ENCODE data around the gene GPR171. TPM values are rescaled to one million over a fixed set of nuclear protein-coding genes. Genes with fewer than 3 reads are reported as not detected.
A peak's percentile ranks its signal among the peaks of the same experiment; 100 is the strongest.

The GPR171 gene
- total RNA-seq, 1 experiment from 2014 or later = 0.17 TPM

- ChIA-PET CTCF (no interaction called here), POLR2A (no interaction called here)
- peaks cover 17% of the 10 kb centered on the region for H3K4me1 Mint-ChIP-seq
- H3K27ac Mint-ChIP-seq = peak overlapping the region; percentile 9; the same call in 1 of the 2 replicates
- H3K36me3 Mint-ChIP-seq = peaks cover 27% of the 10 kb centered on the region
- H3K27me3 Mint-ChIP-seq (ENCODE audit: low read depth) = no peaks in the 10 kb centered on the region; the same call in 1 of the 2 replicates
- H3K9me3 Mint-ChIP-seq = peaks cover 21% of the 10 kb centered on the region
- no peak for DNase-seq (ENCODE audit: low spot score)
- peak; percentile 58 for ATAC-seq
- H3K4me3 Mint-ChIP-seq = no peak overlapping the region
- TF ChIP-seq FOXP1 (CRISPR knock-in tag; IDR thresholded peaks at IDR 0.05; ENCODE audit: borderline replicate concordance) (no peak), ZNF138 (CRISPR knock-in tag; conservative IDR thresholded peaks at IDR 0.05) (no peak), IRF2 (CRISPR knock-in tag; IDR thresholded peaks at IDR 0.05; ENCODE audit: borderline replicate concordance, low read depth) (no peak), SOX15 (CRISPR knock-in tag; IDR thresholded peaks at IDR 0.05) (no peak), ZNF512 (CRISPR knock-in tag; IDR thresholded peaks at IDR 0.05; ENCODE audit: borderline replicate concordance) (no peak), TP53 (CRISPR knock-in tag; IDR thresholded peaks at IDR 0.05) (no peak), ZNF396 (CRISPR knock-in tag; IDR thresholded peaks at IDR 0.05; ENCODE audit: borderline replicate concordance) (no peak)
- TF ChIP-seq, protein P1, sequence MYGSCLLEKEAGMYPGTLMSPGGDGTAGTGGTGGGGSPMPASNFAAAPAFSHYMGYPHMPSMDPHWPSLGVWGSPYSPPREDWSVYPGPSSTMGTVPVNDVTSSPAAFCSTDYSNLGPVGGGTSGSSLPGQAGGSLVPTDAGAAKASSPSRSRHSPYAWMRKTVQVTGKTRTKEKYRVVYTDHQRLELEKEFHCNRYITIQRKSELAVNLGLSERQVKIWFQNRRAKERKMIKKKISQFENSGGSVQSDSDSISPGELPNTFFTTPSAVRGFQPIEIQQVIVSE (CRISPR knock-in tag; IDR thresholded peaks at IDR 0.05; ENCODE audit: borderline replicate concordance) = no peak
These were observed 13.9 kb upstream of the GPR171 start for GRCh38 chr3:151216641-151217607.

- Mint-ChIP-seq H3K36me3 (0 out of 2 replicates have a peak, but pooled peaks cover 2% of the 10 kb centered on the region), H3K4me3 (no peak overlapping the region), H3K27ac (no peak overlapping the region), H3K4me1 (peaks cover 26% of the 10 kb centered on the region), H3K27me3 (ENCODE audit: low read depth) (no peaks in the 10 kb centered on the region), H3K9me3 (no peaks in the 10 kb centered on the region)
- DNase-seq (ENCODE audit: low spot score) = no peak
- ChIA-PET POLR2A (no interaction called here), CTCF (interaction anchor here (0.8 to 1.0 kb wide), 2 partner anchors 58 to 296 kb away, joined by 3 read pairs; no protein-coding TSS in a partner anchor)
- ATAC-seq = peak; percentile 79
- TF ChIP-seq ARID4B (CRISPR knock-in tag; IDR thresholded peaks at IDR 0.05; ENCODE audit: borderline replicate concordance) (no peak), ZNF263 (CRISPR knock-in tag; IDR thresholded peaks at IDR 0.05; ENCODE audit: low read depth) (no peak), SP1 (CRISPR knock-in tag; conservative IDR thresholded peaks at IDR 0.05) (no peak), TCF7 (CRISPR knock-in tag; IDR thresholded peaks at IDR 0.05; ENCODE audit: low read depth) (no peak), EMX1 (CRISPR knock-in tag; IDR thresholded peaks at IDR 0.05) (no peak), SMAD4 (CRISPR knock-in tag; IDR thresholded peaks at IDR 0.05) (no peak), TP53 (CRISPR knock-in tag; IDR thresholded peaks at IDR 0.05) (no peak), ZNF219 (CRISPR knock-in tag; IDR thresholded peaks at IDR 0.05; ENCODE audit: borderline replicate concordance) (no peak), IRF2 (CRISPR knock-in tag; IDR thresholded peaks at IDR 0.05; ENCODE audit: borderline replicate concordance, low read depth) (no peak), ERG (CRISPR knock-in tag; IDR thresholded peaks at IDR 0.05) (no peak), GTF2I (CRISPR knock-in tag; conservative IDR thresholded peaks at IDR 0.05) (no peak)
These were observed 11.4 kb upstream of the GPR171 start for GRCh38 chr3:151214459-151214858.
